NCI-H2196 treated with DMSO at 0.1 percent for 48 hours (cell line): Measurements from ENCODE around the gene CACNA1C.

Experiments
- DNase-seq: peaks from one replicate; lab custom pipeline; 2025; ENCODE audit not compliant: unreplicated experiment; lab: John Stamatoyannopoulos, UW

Gene CACNA1C

DNA sequence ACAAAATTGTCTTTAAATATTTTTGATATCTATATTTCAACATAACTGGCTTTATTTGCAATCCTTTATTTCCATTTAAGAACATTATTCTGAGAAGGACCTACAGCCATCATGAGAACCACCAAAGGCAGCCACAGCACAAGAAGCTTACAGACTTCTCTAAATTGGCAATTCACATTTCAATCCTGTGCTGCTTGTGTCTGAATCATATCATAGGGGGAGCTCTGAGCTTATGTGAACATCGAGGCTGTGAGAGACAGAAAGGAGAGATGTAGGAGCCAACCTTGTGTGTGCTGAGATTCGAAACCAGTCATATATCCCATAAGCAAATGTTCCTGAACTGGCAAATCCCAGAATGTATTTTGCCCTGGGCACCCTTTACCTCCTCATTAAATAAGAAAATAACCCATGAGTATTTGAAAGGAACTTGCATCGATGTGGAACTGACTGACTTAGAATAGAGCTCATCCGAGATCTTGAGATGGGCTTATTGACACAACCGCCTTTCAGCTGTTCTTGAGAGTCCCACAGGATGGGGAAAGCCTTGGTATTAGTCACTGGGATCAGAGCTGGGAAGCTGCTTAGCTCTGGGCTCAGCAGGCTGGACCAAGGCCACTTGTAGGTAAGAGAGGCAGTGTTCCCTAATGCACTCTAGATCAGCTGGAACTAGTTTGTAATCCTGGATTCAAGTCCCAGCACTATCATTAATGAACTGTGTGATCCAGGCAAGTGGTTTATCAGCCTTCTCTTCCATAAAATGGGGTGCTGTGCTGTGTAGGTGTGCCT lies 329.8 kb downstream of the CACNA1C start:
- no peak for DNase-seq

- DNase-seq, result no peak
Measured at GRCh38 chr12:2383325-2384028, 330.7 kb downstream of the CACNA1C start.

- no peak for DNase-seq
Measured at GRCh38 chr12:2384029-2384386, 331.2 kb downstream of the CACNA1C start.

DNA sequence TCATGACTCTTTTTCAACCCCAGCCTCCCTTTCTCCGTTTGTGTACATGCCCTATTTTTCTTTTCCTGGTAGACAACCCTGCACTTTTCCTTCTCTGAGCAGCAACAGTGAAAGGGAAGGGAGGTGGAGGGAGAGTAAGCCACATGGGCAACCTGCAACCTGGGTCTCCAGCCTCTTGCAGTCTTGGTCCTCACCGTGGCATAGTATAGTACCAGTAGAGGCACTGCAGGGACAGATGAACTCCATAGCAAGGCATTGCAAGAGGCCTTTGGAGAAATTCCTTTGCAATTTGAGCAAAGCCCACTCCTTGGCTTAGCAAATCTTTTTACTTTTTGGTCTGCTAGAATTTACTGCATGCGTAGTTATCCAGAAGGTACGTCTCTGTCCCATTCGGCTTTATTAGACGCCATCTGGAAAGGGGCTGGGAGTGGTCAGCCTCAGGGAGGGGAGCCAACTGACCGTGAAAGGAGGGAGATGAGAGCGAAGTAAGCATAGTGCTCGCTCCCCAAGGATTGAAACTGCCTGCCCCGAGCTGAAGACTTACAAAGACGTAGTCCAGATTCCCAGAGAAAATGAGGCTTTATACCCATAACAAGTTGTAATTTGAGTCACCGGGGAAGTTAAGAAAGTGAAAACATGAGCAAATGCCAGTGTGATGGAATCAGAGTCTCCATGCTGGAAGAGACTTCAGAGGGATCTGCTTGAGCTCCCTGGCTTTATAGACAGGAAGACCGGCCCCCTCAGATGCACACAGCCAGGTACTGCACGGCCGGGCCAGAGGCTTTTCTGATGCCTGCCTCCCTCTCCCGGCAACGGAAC lies 332.0 kb downstream of the CACNA1C start:
- no peak for DNase-seq

DNA sequence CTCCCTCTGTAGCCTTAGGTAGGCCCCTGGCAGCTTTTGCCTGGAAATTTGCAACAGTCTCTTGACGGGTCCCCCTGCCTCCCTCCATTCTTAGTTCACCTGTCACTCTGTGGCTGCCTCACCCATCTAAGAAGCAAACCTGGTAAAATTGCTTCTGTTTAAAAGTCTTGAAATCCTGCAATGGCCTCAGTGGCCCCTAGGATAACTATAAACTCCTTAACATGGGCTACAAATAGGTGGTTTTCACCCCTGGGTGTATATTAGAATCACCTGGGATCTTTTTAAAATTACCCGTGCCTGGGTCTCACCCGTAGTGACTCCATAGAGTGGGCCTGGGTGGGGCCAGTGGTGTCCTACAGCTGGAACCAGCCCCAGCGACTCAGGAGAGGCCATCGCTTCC lies 332.7 kb downstream of the CACNA1C start:
- DNase-seq, result no peak

GRCh38 chr12:2386566-2386965 lies 333.8 kb downstream of the CACNA1C start:
- no peak for DNase-seq

DNA sequence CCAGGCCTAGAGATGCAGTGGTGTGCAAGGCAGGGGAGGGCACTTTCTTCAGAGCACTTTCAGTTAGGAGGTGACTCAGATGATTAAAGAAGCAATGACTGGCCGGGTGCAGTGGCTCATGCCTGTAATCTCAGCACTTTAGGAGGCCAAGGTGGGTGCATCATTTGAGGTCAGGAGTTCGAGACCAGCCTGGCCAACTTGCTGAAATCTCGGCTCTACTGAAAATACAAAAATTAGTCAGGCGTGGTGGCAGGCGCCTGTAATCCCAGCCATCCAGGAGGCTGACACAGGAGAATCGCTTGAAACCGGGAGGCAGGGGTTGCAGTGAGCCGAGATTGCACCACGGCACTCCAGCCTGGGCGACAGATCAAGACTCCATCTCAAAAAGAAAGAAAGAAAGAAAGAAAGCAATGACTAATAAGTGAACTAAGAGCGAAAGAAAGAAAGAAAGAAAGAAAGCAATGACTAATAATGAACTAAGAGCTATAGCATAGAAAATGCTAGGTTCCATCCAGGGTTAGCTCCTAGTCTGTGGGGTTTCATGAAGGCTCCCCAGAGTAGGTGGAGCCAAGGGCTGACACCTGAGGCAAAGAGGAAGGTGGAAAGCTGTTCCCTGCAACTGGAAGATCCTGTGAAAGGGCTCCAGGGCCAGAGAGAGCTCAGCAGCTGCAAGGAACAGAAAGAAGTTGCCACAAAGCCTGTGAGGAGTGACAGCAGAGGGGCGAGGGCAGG lies 334.5 kb downstream of the CACNA1C start:
- no peak for DNase-seq

DNA sequence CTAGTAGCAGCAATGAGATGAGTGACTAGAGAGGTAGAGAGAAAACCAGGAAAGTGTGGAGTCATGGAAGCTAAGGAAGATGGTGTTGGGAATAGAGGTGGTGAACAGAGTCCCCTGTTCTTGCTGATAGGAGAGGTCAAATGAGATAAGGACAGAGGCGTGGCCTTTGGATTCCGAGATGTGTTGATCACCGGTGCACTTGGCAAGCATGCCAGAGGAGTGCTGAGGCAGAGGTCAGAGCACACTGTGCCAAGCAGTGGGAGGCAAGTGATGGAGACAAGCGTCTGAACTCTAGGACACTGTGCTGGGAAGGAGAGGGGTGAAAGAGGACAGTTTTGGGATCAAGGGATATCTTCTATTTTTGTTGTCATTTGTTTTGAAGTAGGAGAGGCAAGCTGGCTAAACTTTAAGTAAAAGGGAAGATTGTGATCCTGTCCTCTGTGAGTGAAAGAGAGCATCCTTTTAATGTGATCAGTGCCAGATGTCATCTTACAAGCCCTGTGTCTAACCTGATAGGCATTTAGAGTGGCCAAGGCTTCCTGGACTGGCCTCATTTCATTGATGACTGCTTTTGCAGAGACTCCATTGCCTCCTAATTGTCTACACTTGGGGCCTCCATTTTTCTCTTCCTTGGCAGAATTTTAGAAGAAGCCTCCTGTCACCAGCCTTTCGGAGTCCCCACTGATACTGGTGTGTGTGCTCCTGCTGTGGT lies 336.4 kb downstream of the CACNA1C start:
- DNase-seq, result no peak

- no peak for DNase-seq
Measured at GRCh38 chr12:2390133-2390532, 337.3 kb downstream of the CACNA1C start.

DNA sequence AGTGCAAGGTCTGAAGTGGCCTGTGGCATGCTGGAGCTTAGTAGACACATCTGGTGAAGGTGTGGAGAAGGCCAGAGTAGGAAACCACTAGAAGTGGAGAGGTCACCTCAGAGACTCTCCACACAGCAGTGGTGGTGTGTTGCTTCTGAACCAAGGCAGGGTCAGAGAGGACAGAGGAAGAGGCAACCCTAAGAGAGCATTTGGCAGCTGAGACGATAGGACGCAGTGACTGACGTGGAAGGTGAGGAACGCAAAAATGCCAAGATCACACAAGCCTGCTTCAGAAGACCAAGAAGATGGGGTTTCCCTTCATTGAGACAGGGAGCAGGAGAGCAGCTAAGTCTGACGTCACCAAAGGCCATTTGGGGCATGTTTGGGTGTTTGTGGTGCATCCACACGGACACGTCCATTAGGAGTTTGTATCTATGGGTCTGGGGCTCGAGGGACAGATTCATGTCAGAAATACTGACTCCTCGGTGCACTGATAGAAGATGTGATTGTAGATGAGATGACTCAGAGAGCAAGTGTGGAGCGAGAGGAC lies 338.1 kb downstream of the CACNA1C start:
- no peak for DNase-seq

- no peak for DNase-seq
Measured at GRCh38 chr12:2391740-2392331, 339.0 kb downstream of the CACNA1C start.

GRCh38 chr12:2393016-2393415 lies 340.2 kb downstream of the CACNA1C start:
- DNase-seq, result no peak

- DNase-seq, result no peak
Measured at GRCh38 chr12:2393996-2394395, 341.2 kb downstream of the CACNA1C start.

- no peak for DNase-seq
Measured at GRCh38 chr12:2395354-2395977, 342.7 kb downstream of the CACNA1C start.

DNA sequence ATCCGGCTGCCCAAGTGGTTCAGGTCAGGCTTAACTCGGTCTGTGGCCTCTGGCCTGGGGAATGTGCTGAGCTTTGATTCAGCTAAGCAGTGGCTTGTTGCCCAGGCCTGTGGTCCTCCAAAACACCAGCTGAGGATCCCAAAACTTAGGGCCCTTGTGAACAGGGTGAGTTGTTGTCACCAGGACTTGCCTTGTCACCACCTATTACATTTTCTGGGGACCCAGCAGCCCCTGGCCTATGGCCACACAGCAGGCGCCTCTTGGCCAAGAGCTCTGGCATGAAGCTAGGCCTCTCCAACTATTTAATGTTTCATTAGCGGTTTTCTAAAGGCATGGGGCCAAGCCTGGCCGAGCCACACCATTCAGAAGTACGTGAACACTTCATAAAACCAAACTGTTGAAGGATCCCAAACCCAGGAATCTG lies 343.7 kb downstream of the CACNA1C start:
- no peak for DNase-seq

DNA sequence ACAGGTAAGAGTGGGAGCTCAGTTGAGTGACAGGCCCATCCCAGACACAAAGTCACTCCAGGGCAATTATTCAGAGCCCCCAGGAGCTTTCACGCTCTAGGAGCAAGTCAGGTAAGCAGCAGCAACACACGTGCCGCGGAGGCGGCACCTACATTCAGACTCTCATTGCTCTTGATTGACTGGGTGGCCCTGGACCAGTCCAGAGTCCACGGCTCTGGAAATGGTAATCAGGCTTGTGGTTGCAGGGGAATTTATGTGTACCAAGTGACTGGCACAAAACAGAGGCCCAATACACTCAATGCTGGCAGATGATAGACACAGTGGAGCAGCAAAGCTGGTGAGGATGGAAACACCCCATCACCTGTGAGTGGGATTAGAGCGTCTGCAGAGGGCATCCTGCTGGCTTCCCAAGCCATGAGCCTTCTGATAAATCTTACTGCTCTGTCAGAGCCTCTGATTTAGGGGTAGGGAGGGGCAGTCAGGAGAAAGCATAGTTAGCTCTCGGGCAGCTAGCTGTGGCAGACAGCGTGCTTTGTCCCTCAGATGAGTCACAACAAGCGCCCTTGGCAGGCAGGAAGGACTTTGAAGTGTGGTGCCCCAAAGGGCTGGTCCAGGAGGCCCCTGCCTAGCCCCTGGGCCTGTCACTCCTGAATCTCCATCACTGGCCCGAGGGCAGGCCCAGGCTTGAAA lies 344.7 kb downstream of the CACNA1C start:
- no peak for DNase-seq

DNA sequence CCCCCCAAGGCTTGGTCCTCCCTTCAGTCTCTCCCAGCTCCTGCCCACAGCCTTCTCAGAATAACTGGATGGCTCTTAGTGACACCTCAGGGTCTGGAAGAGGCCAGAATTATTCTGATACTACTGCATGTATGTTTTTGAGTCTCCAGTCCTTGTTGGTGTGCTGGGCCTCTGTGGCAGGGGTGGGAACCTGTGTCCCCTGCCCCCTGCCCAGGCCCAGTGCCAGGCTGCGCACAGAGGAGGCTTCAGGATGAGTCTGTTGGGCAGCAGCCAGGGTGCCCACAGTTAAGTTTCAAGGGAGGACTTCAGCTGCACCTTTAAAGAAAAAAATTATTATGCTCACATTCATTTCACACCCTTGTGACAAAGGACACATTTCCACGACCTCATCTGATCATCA lies 348.3 kb downstream of the CACNA1C start:
- DNase-seq, result no peak

DNA sequence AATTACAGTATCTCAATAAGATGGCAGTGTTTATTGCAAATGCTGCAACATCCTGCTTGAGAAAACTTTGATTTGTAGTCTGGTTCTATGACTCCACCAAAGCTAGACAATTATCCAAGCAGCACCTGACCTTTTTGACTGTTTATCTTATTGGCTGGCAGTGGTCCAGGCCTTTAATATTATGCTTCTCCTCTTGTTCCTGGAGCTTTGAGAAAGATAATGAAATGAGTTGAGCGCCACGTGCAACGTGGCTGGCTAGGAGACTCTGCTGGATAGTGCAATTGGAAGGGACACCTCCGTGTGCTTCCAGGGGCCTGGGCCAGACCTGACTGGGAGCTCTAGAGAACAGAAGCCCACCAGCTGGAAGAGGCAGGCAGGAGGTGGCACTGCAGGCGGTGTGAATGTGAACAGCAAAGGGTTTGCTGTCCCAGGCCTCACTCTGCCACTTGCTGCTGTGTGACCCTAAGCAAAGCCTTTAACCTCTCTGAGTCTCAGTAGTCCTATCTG lies 349.3 kb downstream of the CACNA1C start:
- DNase-seq, result no peak
